ENCODE measurements around the gene FRMD4A.

Gene FRMD4A

GRCh38 chr10:14190702-14191101 lies 140.0 kb downstream of the FRMD4A start:
- DNase-seq (ENCODE audit: low read depth): no peak

DNA sequence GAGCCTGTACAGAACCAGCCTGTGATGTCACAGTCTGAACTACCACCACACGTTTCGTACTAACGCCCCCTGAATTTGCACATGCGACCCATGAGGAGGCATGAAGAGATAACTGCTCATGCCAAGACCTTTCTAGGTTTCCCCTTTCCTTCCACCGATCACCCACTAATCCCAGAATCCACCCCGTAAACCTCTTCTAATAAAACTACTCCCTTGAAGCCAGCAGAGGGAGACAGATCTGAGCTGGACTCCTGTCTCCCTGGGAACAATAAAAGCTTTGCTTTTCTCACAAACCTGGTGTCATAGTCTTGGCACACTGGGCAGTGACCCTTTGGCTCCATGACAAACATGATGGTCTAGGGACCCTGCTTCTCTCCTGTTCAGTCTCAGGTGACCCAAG lies 144.5 kb downstream of the FRMD4A start:
- DNase-seq (ENCODE audit: low read depth): no peak

- DNase-seq (ENCODE audit: low read depth): peak; percentile 13
These were observed 145.2 kb downstream of the FRMD4A start for GRCh38 chr10:14185316-14186045.

GRCh38 chr10:14184841-14185315 lies 145.8 kb downstream of the FRMD4A start:
- DNase-seq (ENCODE audit: low read depth): no peak

- DNase-seq (ENCODE audit: low read depth): no peak
These were observed 147.9 kb downstream of the FRMD4A start for GRCh38 chr10:14182781-14183180.

GRCh38 chr10:14181567-14181936 lies 149.2 kb downstream of the FRMD4A start:
- DNase-seq (ENCODE audit: low read depth): no peak

- DNase-seq (ENCODE audit: low read depth): no peak
These were observed 149.7 kb downstream of the FRMD4A start for GRCh38 chr10:14180911-14181566.

DNA sequence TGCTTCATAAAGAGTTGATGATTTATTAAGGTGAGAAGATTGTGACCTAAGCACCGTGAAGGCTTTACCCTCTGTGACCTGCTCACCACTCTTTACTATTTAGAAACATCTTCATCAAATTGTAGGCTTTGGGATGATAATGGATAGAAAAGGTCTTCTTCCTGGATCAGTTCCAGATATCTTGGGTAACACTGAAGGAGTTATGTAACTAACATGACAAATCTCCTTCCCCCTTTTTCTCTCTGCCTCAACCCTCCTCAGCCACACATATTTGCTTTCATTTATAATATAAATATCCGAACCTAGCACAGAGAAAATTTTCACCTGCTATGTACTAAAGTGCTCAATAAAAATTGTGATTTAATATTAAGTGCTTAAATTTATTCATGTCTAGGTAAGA lies 151.5 kb downstream of the FRMD4A start:
- DNase-seq (ENCODE audit: low read depth): no peak

DNA sequence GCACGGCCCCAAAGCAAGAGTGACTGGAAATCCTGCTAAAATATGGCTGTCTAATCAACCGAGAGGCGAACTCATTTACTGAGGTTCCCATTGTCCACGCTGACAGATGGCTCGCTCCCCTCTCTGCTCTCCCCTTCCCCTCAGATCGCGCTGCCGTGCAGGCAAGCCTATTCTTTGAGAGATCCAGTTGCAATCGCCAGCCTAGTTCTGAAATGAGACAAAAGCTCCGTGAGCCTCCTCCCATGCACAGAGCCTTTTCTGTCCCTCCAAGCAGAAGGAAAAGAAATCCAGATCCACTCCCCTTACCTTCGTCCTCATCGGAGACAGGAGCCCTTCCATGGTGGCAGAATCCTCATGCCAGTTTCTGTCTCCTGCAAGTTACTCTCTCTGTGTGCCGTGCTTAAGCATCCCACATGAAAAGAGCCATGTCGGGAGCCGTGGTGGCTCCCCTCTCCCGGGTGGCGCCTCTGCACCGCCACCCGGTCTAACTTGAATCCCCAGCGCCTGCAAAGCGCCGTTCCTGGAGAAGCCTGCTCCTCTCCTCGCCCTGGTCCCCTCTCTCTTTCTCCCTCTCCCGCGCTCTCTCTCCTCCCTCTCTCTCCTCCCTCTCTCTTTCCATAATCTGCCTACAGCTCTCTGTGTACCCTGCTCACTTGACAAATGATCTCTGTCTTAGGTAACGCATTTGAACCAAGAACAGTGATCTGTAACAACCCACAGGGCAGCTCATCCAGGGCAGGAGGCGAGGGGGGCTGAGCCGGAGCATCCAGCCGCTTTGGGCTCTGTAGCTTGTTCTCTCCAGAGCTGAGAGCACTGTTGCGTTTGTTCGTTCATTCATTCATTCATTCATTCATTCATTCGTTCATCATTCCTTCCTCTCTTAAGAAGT lies 156.8 kb downstream of the FRMD4A start:
- no peak for DNase-seq (ENCODE audit: low read depth)

GRCh38 chr10:14173391-14173705 lies 157.4 kb downstream of the FRMD4A start:
- DNase-seq (ENCODE audit: low read depth): no peak

DNA sequence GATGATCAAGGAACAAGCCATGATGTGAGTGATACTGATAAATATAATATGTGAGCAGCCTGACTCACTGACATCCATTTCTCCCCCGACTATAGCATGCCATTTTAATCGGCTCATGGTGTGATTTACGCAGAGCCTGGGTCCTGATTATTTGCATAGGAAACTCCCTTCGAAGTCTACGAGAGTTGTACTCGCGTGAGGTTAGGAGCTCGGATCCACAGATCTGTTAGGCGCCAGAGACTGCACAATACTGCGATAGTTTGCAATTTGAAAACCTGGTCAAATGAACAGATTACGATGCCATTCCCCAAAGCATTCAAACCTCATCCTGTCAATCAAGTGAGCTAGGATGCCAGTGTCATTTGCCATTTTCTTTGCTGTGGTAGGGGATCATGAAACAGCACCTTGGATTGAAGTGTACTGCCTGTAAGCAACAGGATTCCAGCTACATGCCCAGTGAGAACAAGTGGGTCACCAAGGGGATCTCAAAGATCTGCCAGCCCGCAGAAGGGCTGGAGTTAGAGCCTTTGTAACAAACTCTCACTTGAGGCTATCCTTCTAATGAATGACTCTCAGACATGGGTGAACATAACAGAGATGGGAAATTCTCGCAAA lies 158.3 kb downstream of the FRMD4A start:
- no peak for DNase-seq (ENCODE audit: low read depth)

- no peak for DNase-seq (ENCODE audit: low read depth)
These were observed 159.4 kb downstream of the FRMD4A start for GRCh38 chr10:14171336-14171735.

DNA sequence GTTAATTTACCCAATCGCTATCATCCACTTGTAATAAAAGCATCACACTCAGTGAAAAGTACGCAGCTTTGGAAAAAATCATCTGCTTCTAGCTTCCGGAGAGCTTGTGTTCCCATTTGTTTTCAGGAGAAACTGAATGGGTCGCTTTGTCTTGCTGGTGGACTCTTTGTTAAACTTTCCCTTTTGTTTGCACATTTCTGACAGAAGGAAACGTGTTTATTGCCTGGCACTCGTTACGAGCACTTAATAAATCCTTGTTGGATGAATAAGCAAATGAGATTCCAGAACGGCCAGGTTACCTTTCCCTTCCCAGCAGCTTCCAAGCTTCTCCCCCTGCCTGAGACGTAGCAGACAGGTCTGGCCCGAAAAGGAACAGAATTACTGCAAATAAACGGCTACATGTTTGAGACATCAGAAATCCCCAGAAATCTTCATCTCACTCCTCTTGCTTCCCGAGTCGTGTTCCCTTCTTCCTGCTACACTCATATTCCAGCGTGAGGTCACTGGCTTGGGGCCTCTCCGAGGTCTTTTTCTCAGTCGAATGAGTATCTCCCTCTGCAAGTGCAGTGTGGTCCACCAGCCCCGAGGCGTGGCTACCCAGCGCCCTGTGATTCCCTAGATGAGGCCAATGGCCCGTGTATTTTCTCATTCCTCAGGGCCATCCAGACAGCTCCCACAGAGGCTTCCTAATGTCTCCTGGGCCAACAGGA lies 167.2 kb downstream of the FRMD4A start:
- no peak for DNase-seq (ENCODE audit: low read depth)

GRCh38 chr10:14162629-14163344 lies 167.9 kb downstream of the FRMD4A start:
- no peak for DNase-seq (ENCODE audit: low read depth)

- no peak for DNase-seq (ENCODE audit: low read depth)
These were observed 168.7 kb downstream of the FRMD4A start for GRCh38 chr10:14162061-14162460.

DNA sequence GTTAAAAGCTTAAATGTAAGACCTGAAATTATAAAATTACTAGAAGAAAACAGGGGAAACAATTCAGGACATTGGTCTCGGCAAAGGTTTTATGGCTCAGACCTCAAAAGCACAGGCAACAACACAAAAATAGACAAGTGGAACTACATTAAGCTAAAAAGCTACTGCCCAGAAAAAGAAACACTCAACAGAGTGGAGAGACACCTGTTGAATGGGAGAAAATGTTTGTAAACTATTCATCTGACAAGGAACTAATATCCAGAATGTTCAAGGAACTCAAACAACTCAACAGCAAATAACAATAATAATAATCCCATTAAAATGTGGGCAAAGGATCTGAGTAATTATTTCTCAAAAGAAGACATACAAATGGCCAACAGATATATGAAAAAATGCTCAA lies 170.4 kb downstream of the FRMD4A start:
- DNase-seq (ENCODE audit: low read depth): no peak

GRCh38 chr10:14158575-14158974 lies 172.1 kb downstream of the FRMD4A start:
- DNase-seq (ENCODE audit: low read depth): no peak

- no peak for DNase-seq (ENCODE audit: low read depth)
These were observed 174.6 kb downstream of the FRMD4A start for GRCh38 chr10:14156104-14156503.

- DNase-seq (ENCODE audit: low read depth): no peak
These were observed 177.1 kb downstream of the FRMD4A start for GRCh38 chr10:14153570-14154055.

GRCh38 chr10:14151571-14151970 lies 179.2 kb downstream of the FRMD4A start:
- no peak for DNase-seq (ENCODE audit: low read depth)

DNA sequence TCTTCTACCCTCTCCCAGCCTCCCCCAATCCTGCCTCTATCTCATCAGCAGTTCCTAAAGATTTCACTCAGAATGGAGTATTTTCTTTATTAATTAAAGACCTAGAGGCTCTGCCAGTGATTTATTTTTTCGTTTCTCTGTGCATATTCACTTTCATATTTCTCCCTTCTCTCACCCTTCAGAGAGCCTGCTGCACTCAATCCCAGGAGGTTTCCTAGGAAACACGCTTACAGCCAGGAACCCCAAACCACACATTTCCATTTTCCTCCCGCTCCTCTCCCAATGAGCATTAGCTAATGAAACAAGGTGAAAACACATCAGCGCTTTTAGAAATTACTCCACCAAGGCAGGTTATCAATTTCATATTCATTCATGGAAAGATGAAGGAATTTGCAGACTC lies 180.2 kb downstream of the FRMD4A start:
- no peak for DNase-seq (ENCODE audit: low read depth)

Data from stromal cell of bone marrow (primary cell).